Measurements from ENCODE around the gene B3GAT1.
A peak's percentile ranks its signal among the peaks of the same experiment; 100 is the strongest.

B3GAT1 gene

GRCh38 chr11:134364261-134364660, 47.8 kb downstream of the B3GAT1 start:
- no peak overlapping the region for H3K4me3 ChIP-seq (ENCODE audit: low read depth, low read length)

GRCh38 chr11:134363592-134363991, 48.5 kb downstream of the B3GAT1 start:
- TF ChIP-seq, protein P1, sequence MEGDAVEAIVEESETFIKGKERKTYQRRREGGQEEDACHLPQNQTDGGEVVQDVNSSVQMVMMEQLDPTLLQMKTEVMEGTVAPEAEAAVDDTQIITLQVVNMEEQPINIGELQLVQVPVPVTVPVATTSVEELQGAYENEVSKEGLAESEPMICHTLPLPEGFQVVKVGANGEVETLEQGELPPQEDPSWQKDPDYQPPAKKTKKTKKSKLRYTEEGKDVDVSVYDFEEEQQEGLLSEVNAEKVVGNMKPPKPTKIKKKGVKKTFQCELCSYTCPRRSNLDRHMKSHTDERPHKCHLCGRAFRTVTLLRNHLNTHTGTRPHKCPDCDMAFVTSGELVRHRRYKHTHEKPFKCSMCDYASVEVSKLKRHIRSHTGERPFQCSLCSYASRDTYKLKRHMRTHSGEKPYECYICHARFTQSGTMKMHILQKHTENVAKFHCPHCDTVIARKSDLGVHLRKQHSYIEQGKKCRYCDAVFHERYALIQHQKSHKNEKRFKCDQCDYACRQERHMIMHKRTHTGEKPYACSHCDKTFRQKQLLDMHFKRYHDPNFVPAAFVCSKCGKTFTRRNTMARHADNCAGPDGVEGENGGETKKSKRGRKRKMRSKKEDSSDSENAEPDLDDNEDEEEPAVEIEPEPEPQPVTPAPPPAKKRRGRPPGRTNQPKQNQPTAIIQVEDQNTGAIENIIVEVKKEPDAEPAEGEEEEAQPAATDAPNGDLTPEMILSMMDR (IDR thresholded peaks at IDR 0.05; ENCODE audit: borderline replicate concordance, insufficient read depth, low read depth, low read length), result no peak

More at GRCh38 chr11:134364261-134364660, 47.8 kb downstream of the B3GAT1 start:
- TF ChIP-seq, protein P1 (IDR thresholded peaks at IDR 0.05; ENCODE audit: borderline replicate concordance, insufficient read depth, low read depth, low read length), result no peak

GRCh38 chr11:134363161-134363560, 48.9 kb downstream of the B3GAT1 start:
- H3K4me3 ChIP-seq (ENCODE audit: low read depth, low read length), result no peak overlapping the region
- TF ChIP-seq, protein P1 (IDR thresholded peaks at IDR 0.05; ENCODE audit: borderline replicate concordance, insufficient read depth, low read depth, low read length), result no peak

More at GRCh38 chr11:134363592-134363991, 48.5 kb downstream of the B3GAT1 start:
- H3K4me3 ChIP-seq (ENCODE audit: low read depth, low read length), result no peak overlapping the region

DNA sequence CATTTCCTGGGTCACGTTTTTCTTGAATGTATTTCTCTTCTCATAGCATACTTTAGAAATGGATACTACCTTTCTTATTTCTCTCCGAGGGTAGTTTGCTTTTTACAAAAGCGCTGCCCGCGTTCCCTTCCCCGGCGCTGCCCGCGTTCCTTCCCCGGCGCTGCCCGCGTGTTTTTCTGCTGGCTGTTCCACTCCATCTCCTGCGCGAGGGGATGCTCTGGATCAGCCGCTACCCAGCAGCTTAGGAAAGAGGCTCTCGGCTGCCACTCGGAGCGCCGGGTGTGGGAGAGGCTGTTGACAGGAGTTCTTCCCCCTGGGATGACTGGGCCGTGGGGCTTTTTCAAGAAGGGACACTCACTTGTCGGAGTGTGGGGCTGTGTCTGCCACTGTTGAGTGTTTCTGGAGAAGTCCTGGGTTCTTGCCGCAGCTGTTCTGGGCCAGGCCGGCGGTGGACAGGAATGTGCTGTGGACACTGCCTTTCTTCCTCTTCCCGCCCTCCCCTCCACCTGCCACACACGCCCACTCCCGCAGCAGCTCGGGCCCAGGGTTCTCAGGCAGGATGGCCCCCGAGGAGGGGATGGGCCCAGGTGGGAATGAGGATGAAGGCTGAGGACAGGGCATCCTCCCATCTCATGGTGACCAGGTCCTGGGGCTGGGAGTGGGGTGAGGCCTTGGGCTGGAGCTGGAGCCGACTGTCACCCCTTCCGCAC, 49.7 kb downstream of the B3GAT1 start:
- TF ChIP-seq, protein P1 (IDR thresholded peaks at IDR 0.05; ENCODE audit: borderline replicate concordance, insufficient read depth, low read depth, low read length), result no peak
- no peak overlapping the region for H3K4me3 ChIP-seq (ENCODE audit: low read depth, low read length)

DNA sequence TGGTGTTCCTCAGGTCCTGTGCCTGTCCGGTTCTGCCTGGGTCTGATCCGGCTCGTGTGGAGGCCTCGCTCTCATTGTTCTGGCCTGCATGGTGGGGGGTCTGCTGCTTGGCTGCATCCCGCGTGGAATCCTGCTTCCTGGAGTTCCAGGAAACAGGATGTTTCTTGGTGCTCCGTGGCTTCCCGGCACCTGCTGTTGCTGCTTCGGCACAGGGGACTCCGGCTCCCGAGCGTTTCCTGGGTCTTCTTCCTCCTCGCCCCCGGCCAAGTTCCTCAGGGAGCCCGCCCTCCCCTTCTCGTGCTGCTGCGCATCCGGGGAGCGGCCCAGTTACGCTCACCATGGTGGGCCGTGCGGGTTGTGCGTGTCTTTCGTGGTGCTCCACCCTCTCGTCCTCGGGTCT, 50.4 kb downstream of the B3GAT1 start:
- no peak overlapping the region for H3K4me3 ChIP-seq (ENCODE audit: low read depth, low read length)
- TF ChIP-seq, protein P1 (IDR thresholded peaks at IDR 0.05; ENCODE audit: borderline replicate concordance, insufficient read depth, low read depth, low read length), result no peak

GRCh38 chr11:134360050-134360835, 51.8 kb downstream of the B3GAT1 start:
- no peak overlapping the region for H3K4me3 ChIP-seq (ENCODE audit: low read depth, low read length)
- TF ChIP-seq, protein P1 (IDR thresholded peaks at IDR 0.05; ENCODE audit: borderline replicate concordance, insufficient read depth, low read depth, low read length), result peak; percentile 95
